GM23248 (cell line): ENCODE results near the gene PEX5. TPM values are rescaled to one million over a fixed set of nuclear protein-coding genes. Genes with fewer than 3 reads are reported as not detected.
"Not testable (repeated sequence)": the region's sequence is repeated elsewhere in the genome, so short reads cannot be mapped to it uniquely, and the experiment has no call there.

Experiments
- DNase-seq: peaks from one replicate; pipeline ENCODE4 v3.0.0-alpha.2; 2015
- H2AFZ ChIP-seq: fragments of 200-600 bp; sonication (generic); 2 replicates; pipeline ENCODE4 v1.6.1; 2016; ENCODE audit warnings: antibody characterized with exemption
- H3F3A ChIP-seq: fragments of 200-600 bp; sonication (generic); 2 replicates; pipeline ENCODE4 v1.6.1; 2016; ENCODE audit warnings: mild to moderate bottlenecking, antibody characterized with exemption, mixed run types; ENCODE audit not compliant: insufficient read depth
- H3K27ac ChIP-seq: fragments of 200-600 bp; sonication (generic); 2 replicates; pipeline ENCODE4 v1.5.1; 2016; ENCODE audit warnings: mild to moderate bottlenecking
- H3K27me3 ChIP-seq: fragments of 200-600 bp; sonication (generic); replicated peaks from 2 replicates; pipeline ENCODE4 v1.6.1; 2016; ENCODE audit warnings: mild to moderate bottlenecking; ENCODE audit not compliant: insufficient read depth
- H3K36me3 ChIP-seq: fragments of 200-600 bp; sonication (generic); 2 replicates; pipeline ENCODE4 v1.6.1; 2016; ENCODE audit warnings: low read depth, mild to moderate bottlenecking
- H3K4me1 ChIP-seq: fragments of 200-600 bp; sonication (generic); 2 replicates; pipeline ENCODE4 v1.6.1; 2016; ENCODE audit warnings: mild to moderate bottlenecking; ENCODE audit not compliant: insufficient read depth
- H3K4me2 ChIP-seq: fragments of 200-600 bp; sonication (generic); one replicate; pipeline ENCODE4 v1.6.1; 2016; ENCODE audit warnings: mild to moderate bottlenecking; ENCODE audit not compliant: unreplicated experiment
- H3K4me3 ChIP-seq: fragments of 200-600 bp; sonication (generic); 2 replicates; pipeline ENCODE4 v1.5.1; 2016; ENCODE audit warnings: mild to moderate bottlenecking
- H3K79me2 ChIP-seq: fragments of 200-600 bp; sonication (generic); 2 replicates; pipeline ENCODE4 v1.6.1; 2016; ENCODE audit warnings: mild to moderate bottlenecking; ENCODE audit not compliant: insufficient read depth
- H3K9ac ChIP-seq: fragments of 200-600 bp; sonication (generic); 2 replicates; pipeline ENCODE4 v1.6.1; 2016; ENCODE audit warnings: mild to moderate bottlenecking
- H3K9me2 ChIP-seq: fragments of 200-600 bp; sonication (generic); 2 replicates; pipeline ENCODE4 v1.6.1; 2016; ENCODE audit warnings: mixed run types, mild to moderate bottlenecking, moderate library complexity; ENCODE audit not compliant: insufficient read depth
- H3K9me3 ChIP-seq: fragments of 200-600 bp; sonication (generic); one replicate; pipeline ENCODE4 v1.6.1; 2017; ENCODE audit warnings: low read depth
- H4K20me1 ChIP-seq: fragments of 200-600 bp; sonication (generic); 2 replicates; pipeline ENCODE4 v1.6.0; 2016; ENCODE audit not compliant: insufficient read depth
- EZH2 ChIP-seq: fragments of 200-600 bp; sonication (generic); IDR thresholded peaks from 2 replicates; pipeline ENCODE4 v1.6.1; 2018; ENCODE audit warnings: antibody characterized with exemption, mild to moderate bottlenecking; ENCODE audit not compliant: insufficient read depth, poor library complexity, severe bottlenecking
- EZH2phosphoT487 ChIP-seq: fragments of 200-600 bp; sonication (generic); IDR thresholded peaks from 2 replicates; pipeline ENCODE4 v1.6.1; 2018; ENCODE audit warnings: antibody characterized with exemption, moderate library complexity, mild to moderate bottlenecking, low read depth; ENCODE audit not compliant: insufficient read depth
- WGBS, 2 experiments: methylation state at CpG; one replicate each; pipeline ENCODE4 v1.1.6; 2015 to 2017; ENCODE audit warnings: low lambda C conversion rate in 2 of 2, low coverage in 1 of 2; ENCODE audit errors: missing lambda C conversion rate in 2 of 2; 5-methylcytosine and 5-hydroxymethylcytosine counted together
- in situ Hi-C: fragments of 300-500 bp; cut with MboI; formaldehyde crosslinking; loops from 2 replicates; pipeline ENCODE4 v1.15.0; 2020
- polyA plus RNA-seq: library from polyadenylated mRNA; unstranded; fragments of >200 nt; fragmentation: Nextera tagmentation; extraction: Ambion mirVana; gene quantifications from 2 replicates; pipeline ENCODE4 v1.2.1, GENCODE V29; 2016
- total RNA-seq: library from RNA; depleted of rRNA; stranded (reverse); fragments of >200 nt; shearing (Covaris generic); gene quantifications from 2 replicates; pipeline ENCODE4 v1.2.3, GENCODE V29; 2014

Gene PEX5
- total and polyA plus RNA-seq, 2 experiments from 2014 or later = 6.8 to 27.8 TPM

- in situ Hi-C loops = no loop called here
- H3K9me3 ChIP-seq = no peaks in the 10 kb centered on the region
- peak; percentile 72 for DNase-seq
- peaks cover 12% of the 10 kb centered on the region; the same call in 1 of the 2 replicates for H3K4me1 ChIP-seq
- no peaks in the 10 kb centered on the region for H3K9me2 ChIP-seq
- 0 out of 2 replicates have a peak overlapping the region, but pooled peaks have one; percentile 32 for H2AFZ ChIP-seq
- no peaks in the 10 kb centered on the region for H3K27me3 ChIP-seq
- no peaks in the 10 kb centered on the region for H4K20me1 ChIP-seq
- TF ChIP-seq EZH2 (no peak), EZH2phosphoT487 (no peak)
- H3K36me3 ChIP-seq = no peaks in the 10 kb centered on the region
- no peak overlapping the region for H3K9ac ChIP-seq
- H3K27ac ChIP-seq = peak overlapping the region; percentile 51
- no peak overlapping the region for H3K4me2 ChIP-seq
- peaks cover 17% of the 10 kb centered on the region for H3F3A ChIP-seq
- no peak overlapping the region for H3K4me3 ChIP-seq
- no peaks in the 10 kb centered on the region for H3K79me2 ChIP-seq
These were observed 14.0 kb upstream of the PEX5 start for GRCh38 chr12:7175493-7175892.

GRCh38 chr12:7176595-7176994 lies 12.9 kb upstream of the PEX5 start:
- H2AFZ ChIP-seq = no peak overlapping the region
- WGBS, 2 experiments = 55 to 58% methylated on average over 2 of the region's 2 CpGs
- H3F3A ChIP-seq = peaks cover 17% of the 10 kb centered on the region
- no peaks in the 10 kb centered on the region for H3K36me3 ChIP-seq
- peaks cover 12% of the 10 kb centered on the region; the same call in 1 of the 2 replicates for H3K4me1 ChIP-seq
- no peak for TF ChIP-seq EZH2
- TF ChIP-seq EZH2phosphoT487 = no peak
- in situ Hi-C loops = no loop called here
- H3K79me2 ChIP-seq = no peaks in the 10 kb centered on the region
- no peaks in the 10 kb centered on the region for H4K20me1 ChIP-seq
- DNase-seq = no peak
- H3K4me2 ChIP-seq = no peak overlapping the region
- no peaks in the 10 kb centered on the region for H3K9me3 ChIP-seq
- H3K27ac ChIP-seq = no peak overlapping the region
- H3K4me3 ChIP-seq = no peak overlapping the region
- no peaks in the 10 kb centered on the region for H3K27me3 ChIP-seq
- H3K9ac ChIP-seq = no peak overlapping the region
- H3K9me2 ChIP-seq = no peaks in the 10 kb centered on the region

- no peaks in the 10 kb centered on the region for H3K9me2 ChIP-seq
- no peak for DNase-seq
These were observed 11.0 kb upstream of the PEX5 start for GRCh38 chr12:7178481-7178880.

GRCh38 chr12:7180685-7181084 lies 8.8 kb upstream of the PEX5 start:
- no peak overlapping the region for H3K9ac ChIP-seq
- H3K27me3 ChIP-seq = no peaks in the 10 kb centered on the region
- H3K4me2 ChIP-seq = no peak overlapping the region
- no peak overlapping the region for H3K4me3 ChIP-seq
- H3K79me2 ChIP-seq = no peaks in the 10 kb centered on the region
- WGBS, 2 experiments = 14 to 17% methylated on average over 1 of the region's 1 CpG
- peak; percentile 67 for DNase-seq
- H3K4me1 ChIP-seq = 0 out of 2 replicates have a peak, but pooled peaks cover 3% of the 10 kb centered on the region
- no peaks in the 10 kb centered on the region for H3K9me2 ChIP-seq
- TF ChIP-seq EZH2 (no peak), EZH2phosphoT487 (no peak)
- no peaks in the 10 kb centered on the region for H3K36me3 ChIP-seq
- no peaks in the 10 kb centered on the region for H3K9me3 ChIP-seq
- H2AFZ ChIP-seq = 0 out of 2 replicates have a peak overlapping the region, but pooled peaks have one; percentile 0
- no peak overlapping the region for H3K27ac ChIP-seq
- H4K20me1 ChIP-seq = no peaks in the 10 kb centered on the region
- in situ Hi-C loops = no loop called here
- H3F3A ChIP-seq = peaks cover 7% of the 10 kb centered on the region

More at GRCh38 chr12:7178481-7178880, 11.0 kb upstream of the PEX5 start:
- Histone ChIP-seq H2AFZ (no peak overlapping the region), H4K20me1 (no peaks in the 10 kb centered on the region), H3F3A (peaks cover 17% of the 10 kb centered on the region), H3K4me1 (peaks cover 12% of the 10 kb centered on the region; the same call in 1 of the 2 replicates), H3K9ac (no peak overlapping the region), H3K27me3 (no peaks in the 10 kb centered on the region), H3K27ac (no peak overlapping the region), H3K9me3 (no peaks in the 10 kb centered on the region), H3K36me3 (no peaks in the 10 kb centered on the region), H3K4me2 (no peak overlapping the region), H3K79me2 (no peaks in the 10 kb centered on the region), H3K4me3 (no peak overlapping the region)
- in situ Hi-C loops = no loop called here
- WGBS, 2 experiments = 73 to 80% methylated on average over 2 of the region's 2 CpGs
- TF ChIP-seq EZH2 (no peak), EZH2phosphoT487 (no peak)

GRCh38 chr12:7186058-7186457 lies 3.4 kb upstream of the PEX5 start:
- in situ Hi-C loops, H3K9me2 ChIP-seq, H3K27me3 ChIP-seq, H3K36me3 ChIP-seq, DNase-seq, H4K20me1 ChIP-seq, H3K4me3 ChIP-seq, H3K27ac ChIP-seq, H3K4me2 ChIP-seq, H2AFZ ChIP-seq, H3K9me3 ChIP-seq, H3K9ac ChIP-seq, H3K79me2 ChIP-seq: not testable (repeated sequence)
- Histone ChIP-seq H3K4me1 (peaks cover 26% of the 10 kb centered on the region), H3F3A (peaks cover 13% of the 10 kb centered on the region; the same call in 1 of the 2 replicates)
- WGBS, 2 experiments = 9 to 14% methylated on average over 2 of the region's 2 CpGs
